Activated CD4-positive, CD25-positive, alpha-beta regulatory T cell treated with anti-CD3 and anti-CD28 coated beads, Interleukin-2, amount 50 U/mL, for 16 hours (primary cell): ENCODE results near the gene TMEM170B.

ENCODE experiments used
- DNase-seq: peaks from one replicate; pipeline ENCODE4 v3.0.0-alpha.2; 2020; ENCODE audit warnings: low read depth, low spot score

TMEM170B gene

DNA sequence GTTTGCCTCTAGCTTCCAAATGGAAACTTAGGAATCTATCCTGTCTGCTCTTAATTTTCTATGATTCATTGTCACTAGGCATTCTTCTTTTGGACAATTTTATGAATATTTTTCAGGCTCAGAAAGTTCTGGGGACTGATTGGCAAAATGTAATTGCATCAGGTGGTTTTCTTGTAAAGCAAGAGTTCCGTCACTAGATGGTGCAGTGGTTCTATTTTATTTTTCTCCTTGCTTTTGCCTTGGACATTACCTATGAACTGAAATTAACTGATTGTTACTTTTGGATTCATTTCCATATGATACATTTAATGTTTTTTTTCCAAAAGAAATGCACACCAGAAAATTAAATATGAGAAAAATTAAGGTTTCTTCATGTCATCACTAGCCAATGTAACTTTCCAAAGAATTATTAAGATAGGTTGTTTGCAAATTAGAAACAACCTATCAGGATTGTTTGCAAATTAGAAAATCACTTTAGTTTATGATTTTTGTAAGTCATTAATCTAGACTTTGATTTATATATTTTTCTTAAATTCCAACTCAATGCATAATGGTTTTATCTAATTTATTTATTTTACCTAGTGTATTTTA is 48.0 kb downstream of the TMEM170B start:
- no peak for DNase-seq

DNA sequence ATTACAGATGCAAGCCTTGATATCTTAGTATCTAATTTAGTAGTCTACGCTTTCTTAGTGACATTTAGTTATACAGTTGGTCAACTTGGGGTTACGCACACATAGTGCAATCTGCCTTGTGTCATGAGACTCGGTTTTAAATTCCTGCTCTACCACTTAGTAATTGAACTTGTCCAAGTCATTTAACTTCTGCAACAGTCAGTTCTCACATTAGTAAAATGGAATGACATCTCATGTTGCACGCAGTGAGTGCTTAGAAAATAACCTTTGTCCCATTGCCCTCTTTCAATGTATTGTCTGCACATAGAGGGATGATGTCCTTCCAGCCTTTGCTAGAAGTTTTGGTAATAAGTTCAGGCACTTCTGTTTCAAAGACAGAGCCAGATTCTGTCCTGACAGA is 48.6 kb downstream of the TMEM170B start:
- DNase-seq: no peak

GRCh38 chr6:11586536-11586935 is 49.0 kb downstream of the TMEM170B start:
- no peak for DNase-seq

- DNase-seq: no peak
Measured at GRCh38 chr6:11589261-11589660, 51.7 kb downstream of the TMEM170B start.

GRCh38 chr6:11592294-11592906 is 54.9 kb downstream of the TMEM170B start:
- DNase-seq: no peak

DNA sequence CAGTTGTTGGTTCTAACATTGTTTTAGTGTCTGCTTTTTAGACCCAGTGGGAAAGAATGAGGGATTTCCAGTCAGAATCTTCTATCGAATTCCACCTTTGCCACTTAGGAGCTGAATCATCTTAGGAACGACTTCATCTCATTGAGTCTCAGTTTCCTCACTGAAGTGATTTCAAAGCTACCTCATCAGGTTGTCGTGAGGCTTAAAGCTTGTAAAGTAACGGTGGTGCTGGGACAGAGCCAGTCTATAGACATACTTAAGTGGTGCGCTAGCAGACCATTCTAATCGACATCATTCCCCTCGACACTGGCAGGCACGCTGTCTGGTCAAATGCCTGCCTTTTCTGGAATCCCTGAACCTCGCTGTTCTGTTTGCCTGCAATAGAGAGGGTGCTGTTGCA is 55.5 kb downstream of the TMEM170B start:
- DNase-seq: no peak

GRCh38 chr6:11595903-11596302 is 58.4 kb downstream of the TMEM170B start:
- DNase-seq: no peak

- no peak for DNase-seq
Measured at GRCh38 chr6:11596640-11597237, 59.2 kb downstream of the TMEM170B start.

DNA sequence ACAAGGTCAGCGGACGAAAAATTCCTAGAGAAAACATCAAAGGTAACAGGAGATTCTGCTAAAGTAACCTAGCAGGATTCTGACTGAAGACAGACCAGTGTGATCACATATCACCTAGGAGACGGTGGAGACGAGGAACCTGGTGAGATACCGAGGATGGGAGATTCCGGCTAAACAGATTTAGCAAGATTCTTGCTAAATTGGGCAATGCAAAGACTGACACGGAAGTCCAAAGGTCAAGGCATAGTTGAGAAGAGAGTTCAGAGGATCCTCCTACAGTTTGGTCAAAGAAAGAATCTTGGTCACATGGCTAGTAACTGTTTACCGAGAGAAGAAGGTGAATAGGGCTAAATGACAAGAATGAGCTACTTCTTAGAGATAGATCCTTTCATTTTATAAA is 61.1 kb downstream of the TMEM170B start:
- DNase-seq: no peak

GRCh38 chr6:11600251-11600650 is 62.7 kb downstream of the TMEM170B start:
- no peak for DNase-seq

DNA sequence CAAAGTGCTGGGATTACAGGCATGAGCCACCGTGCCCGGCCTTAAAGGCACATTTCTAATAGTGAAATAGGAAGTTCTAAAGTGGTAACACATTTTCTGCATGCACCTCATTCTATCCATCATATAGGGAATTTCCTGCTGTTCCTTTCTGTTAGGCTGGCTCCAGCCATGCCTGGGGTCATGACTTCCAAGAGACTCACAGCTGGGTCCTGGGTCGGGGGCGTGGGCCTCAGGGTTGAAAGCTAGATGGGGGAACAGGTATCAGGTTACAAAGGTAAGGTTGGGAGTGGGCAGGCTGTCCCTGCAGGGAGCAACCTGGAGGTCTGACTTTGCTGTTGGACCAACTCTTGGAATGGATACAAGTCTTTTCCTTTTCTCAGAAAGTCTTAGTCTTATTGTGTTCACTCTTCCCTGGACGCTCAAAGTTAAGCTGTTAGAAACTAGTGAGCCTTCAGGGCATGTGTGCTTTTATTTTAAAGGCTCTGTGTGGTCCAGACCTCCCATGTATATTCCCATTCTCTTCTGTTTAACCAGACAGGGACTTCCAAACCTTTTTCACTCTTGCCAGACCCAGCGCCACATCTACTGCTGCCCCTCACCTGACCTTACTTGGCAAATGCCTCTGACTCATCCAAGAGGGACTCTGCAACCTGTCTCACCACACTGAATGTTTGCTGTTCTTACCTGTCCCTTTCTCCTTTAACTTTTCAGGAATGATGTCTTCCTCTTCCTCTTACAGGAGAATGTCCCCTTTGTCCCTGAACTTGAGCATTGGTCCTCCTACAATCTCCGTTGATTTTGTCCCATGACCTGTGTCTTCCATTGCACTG is 64.4 kb downstream of the TMEM170B start:
- DNase-seq: no peak

GRCh38 chr6:11604215-11604614 is 66.7 kb downstream of the TMEM170B start:
- no peak for DNase-seq

- DNase-seq: no peak
Measured at GRCh38 chr6:11604836-11605506, 67.4 kb downstream of the TMEM170B start.

DNA sequence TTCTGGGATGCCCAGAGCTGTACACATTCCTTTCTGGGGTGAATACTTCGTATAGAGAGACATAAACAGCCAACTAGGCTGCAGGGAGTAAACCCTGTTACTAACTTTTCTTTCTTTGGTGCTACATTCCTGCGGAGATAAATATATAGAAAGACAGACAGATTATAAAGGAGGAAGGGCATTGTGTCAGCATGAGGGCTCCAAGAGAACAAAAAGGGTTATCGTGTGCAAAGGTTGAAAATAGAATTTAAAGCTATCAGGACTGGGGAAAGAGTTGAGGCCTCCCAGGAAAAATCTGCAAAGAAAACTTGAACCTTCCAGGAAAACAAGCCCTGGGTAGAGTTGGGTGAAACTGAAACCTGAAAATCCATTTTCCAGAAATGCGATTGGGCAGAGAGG is 68.0 kb downstream of the TMEM170B start:
- DNase-seq: no peak

DNA sequence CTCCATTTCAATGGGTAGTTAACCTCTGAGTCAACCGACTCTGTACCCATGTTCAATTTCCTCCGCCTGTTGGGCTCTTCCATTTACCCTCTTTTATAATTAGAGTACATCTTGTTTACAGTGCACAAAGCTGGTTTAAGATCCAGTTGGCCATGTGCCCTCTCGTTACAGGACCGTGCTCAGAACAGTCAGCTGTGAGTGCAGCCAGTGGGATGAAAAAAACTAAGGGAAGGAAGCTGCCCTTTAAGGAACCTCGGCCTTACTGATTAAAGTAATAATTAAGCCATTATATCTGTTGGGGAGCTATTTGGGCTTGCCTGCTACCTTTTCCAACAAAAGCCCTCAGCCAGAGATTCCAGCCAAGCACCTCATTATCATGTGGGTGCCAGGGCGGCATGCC is 68.8 kb downstream of the TMEM170B start:
- no peak for DNase-seq

DNA sequence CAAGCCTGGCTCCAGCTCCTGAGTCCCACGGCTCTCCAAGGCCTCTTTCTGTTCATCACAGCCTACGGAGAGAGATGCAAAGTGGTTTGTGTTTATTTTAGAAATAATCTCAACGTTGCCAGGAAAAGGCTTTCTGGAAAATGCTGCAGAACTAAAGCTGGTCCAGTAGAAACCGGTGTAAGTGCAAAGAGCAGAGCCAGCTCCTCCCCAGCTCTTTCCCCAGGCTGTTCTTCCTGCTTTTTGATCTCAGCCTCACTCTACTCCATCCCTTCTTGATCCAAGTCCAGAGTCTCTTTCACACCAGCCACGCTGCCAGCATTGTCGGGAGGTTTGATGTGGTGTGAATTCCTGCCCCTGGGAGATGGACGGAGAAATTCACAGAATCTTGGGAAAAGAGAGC is 69.8 kb downstream of the TMEM170B start:
- no peak for DNase-seq

DNA sequence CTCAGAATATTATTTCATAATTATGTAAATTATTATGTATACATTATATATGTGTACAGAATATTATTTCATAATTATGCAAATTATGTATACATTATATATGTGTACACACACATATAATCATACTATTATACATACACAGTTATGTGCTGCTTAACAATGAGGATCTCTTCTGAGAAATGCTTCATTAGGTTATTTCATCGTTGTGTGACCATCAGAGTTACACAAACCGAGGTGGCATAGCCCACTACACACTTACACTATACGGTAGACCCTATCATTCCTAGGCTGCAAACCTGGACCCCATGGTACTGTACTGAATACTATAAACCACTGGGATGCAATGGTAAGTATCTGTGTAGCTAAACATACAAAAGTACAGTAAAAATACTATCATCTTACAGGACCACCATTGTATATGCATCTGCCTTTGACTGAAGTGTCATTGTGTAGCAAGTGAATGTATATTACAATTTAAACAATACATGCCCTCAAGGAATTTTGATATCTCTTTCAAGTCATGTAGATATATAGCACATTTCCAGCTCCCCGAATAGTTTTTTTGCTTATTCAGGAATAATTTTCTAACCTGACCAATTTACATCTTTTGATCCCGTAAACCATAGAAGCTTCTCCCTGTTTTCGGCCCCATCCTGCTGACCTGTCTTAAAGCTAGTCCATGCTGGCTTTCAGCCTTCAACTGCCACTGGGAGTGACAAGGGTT is 71.2 kb downstream of the TMEM170B start:
- DNase-seq: no peak

DNA sequence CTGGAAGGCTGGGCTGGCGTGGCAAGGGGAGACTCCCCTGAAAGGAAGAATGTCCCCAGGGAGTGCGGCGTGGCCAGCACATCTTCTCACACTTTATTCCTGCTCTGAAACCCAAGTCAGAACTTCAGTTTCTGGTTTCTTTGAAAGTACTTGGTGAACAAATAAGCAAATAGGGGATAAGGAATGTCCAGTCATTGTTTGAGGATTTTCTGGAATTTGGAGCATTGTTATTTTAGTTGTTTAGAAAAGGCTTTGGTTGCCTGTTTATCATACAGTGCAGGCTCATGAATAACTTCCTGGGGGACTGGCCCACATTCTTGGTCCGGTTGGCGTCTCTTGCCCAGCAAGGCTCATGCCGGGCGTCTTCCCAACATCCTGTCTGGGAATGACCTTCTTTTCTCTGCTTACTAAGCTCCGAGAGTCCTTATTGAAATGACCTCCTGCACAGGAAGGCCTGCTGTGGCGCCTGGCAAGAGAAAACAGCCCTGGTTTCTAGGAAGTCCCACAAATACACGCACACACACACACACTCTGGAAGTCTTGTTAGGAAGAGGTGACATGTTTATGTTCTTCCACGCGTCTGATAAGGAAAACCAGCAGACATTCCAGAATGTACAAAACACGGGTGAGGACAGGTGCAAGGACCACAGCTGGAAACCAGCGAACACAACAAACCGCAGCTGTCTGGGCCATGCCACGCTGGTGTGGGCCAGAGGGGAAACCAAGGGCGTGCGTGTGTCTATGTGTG is 71.9 kb downstream of the TMEM170B start:
- no peak for DNase-seq

- no peak for DNase-seq
Measured at GRCh38 chr6:11613336-11613735, 75.8 kb downstream of the TMEM170B start.

- DNase-seq: no peak
Measured at GRCh38 chr6:11613858-11614257, 76.3 kb downstream of the TMEM170B start.
